GM18858 (cell line): Measurements from ENCODE around the gene PXDC1.

Source experiments
- ATAC-seq: cut with Tn5 transposase; IDR thresholded peaks from one replicate; pipeline ENCODE4 v1.9.1; 2021; ENCODE audit not compliant: unreplicated experiment

PXDC1 gene

DNA sequence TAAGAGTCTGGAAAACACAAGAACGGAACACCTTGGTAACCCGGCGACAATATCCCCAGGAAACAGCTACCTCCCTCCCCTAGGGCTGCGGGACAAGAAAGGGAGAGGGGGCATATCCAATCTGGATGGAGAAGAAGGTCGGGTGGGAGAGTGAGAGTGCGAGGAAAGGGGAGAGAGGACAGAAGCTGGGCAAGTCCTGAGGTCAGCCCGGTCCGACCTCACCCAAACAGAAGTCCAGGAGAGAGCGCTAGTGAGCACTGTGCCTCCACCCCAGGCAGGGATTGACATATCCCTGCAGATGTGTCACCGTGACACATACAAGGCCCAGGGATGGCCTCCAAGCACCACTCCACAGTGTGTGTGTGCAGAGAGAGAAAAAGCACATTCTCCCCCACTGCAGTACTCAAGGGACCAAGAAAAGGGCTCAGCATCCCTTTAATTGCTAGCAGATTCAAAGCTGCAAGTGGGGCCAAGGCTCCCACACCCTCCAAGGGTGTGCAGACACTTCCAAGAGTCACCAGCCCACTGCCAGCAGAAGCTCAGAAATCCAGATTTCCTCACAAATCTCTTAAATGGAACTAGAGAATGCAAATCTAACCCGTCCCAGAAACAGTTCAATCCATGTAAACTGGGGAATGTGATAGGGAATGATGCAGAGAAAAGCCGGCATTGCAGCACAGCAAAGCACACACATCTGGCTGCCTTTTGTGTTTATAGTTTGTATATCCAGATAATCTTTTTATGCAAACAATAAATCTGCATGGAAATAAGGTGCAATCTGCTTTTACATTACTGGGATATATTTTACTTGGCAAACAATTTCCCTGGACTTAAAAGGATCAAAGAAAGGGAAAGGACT, 3.1 kb downstream of the PXDC1 start:
- no peak for ATAC-seq

DNA sequence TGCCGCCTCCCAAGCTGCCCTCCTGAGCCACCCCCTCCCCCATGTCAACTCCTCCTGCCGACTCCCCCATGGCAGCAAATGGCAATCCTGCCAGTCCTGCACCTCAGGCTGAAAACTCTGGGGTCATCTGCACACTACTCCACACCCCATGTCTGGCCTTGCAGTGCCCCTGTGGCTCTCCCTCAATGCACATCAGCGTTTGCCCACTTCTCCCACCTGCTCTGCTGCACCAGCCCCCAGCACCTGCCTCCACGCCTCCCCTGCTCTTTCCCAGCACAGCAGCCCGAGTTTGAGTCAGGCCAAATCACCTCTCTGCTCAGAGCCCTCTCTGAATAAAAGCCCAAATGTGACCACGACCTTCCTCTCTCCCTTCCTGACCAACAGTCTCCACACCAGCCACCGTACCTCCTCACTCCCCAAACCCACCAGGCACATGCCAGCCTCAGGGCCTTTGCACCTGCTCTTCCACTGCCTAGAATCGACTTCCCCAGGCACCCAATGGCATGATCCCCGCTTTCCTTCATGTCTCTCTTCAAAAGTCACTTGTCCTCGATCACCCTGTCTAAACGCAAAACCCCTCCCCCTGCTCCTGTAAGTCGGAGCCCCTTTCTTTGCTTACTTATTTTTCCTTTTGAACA, 4.3 kb downstream of the PXDC1 start:
- no peak for ATAC-seq

DNA sequence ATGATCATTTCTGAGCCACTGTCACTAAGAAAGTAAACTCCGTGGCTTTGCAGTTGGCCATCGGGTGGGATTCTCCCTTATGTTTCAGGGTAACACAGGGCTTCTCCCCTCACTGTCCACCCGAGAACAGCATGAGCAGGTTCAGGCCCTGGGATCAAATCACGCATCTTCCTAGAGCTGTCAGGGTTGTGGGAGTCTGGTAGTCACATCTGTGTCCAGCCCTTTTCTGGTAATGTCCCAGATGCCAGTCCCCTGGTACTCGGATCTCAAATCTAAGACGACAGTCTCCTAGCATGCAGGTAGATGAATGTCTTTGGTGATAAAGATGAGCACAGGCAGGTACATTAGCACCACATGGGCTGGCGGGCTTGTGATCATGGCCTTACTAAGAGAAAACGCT, 4.8 kb downstream of the PXDC1 start:
- no peak for ATAC-seq

DNA sequence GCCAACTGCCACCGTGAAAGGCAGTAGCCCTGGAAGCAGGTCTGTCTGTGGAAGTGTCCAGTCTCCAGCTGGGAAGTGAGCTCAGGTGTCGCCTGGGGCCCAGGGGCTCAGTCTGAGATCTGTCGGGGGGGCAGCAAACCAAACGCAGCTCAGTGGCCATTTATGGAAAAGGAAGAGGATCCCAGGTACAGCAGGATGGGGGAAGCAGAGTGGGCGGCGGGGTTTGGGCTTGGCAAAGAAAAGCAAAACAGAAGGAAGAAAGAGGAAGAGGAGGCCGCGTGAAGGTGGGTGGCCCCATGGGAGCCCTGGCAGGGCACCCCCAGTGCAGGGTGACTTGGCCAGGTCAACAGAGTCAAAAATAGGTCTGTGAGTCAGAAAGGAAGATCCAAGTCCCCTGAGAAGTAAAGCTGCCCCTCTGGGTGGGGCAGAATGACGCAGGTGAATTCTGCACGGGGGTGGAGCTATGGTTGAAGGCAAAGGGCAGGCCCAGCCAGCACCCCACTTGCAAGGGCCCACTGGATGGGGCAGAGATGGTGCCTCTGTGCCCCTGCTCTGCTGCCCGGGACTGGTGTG, 5.3 kb downstream of the PXDC1 start:
- peak; percentile 41 for ATAC-seq

DNA sequence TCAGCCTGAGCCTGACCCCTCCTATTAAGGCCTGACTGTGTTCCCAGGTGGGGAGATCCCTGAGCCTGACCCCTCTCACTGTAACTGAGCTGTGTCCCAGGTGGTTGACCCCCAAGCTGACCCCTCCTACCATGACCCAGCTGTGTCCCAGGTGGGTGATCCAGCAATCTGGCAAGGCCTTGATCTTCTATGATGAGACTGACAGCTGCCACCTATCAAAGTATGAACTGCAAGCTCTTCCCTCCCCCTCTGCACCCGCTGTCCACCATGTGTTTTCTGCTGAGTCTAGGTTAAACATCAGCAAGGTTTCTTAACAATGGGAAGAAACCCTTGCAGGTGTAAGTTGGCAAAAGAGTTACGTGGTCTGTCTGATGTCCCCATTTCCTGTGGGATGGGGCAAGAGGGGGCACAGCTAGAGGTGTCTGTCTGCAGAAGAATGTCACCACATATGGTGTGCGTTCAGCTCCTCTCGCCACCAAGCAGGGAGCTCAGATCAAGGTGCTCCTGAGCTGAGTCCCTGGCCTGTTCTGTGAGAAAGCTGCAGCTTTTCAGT, 5.9 kb downstream of the PXDC1 start:
- ATAC-seq = no peak

DNA sequence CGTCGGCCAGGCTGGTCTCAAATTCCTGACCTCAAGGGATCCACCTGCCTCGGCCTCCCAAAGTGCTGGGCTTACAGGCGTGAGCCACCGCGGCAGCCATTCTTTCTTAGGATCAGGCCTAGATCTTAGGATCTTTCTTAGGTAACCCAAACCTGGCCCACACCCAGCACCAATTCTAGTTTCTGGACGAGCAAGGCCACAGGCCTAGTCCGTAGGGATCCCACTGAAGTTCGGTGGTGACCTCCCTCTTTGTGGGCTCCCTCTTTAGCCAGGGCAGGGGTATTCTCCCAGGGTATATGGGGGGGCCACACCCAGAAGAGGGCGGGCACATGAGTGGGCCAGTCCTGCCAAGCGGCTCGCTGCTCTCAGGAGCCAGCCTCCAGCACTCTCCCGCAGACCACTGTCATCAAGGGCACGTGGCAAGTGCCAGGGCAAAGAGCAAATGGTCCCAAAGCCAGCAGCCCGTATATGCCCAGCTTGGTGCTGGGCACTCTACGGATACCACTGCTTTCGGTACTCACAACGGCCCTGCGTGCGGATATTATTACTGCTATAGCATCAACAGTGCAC, 6.5 kb downstream of the PXDC1 start:
- no peak for ATAC-seq

DNA sequence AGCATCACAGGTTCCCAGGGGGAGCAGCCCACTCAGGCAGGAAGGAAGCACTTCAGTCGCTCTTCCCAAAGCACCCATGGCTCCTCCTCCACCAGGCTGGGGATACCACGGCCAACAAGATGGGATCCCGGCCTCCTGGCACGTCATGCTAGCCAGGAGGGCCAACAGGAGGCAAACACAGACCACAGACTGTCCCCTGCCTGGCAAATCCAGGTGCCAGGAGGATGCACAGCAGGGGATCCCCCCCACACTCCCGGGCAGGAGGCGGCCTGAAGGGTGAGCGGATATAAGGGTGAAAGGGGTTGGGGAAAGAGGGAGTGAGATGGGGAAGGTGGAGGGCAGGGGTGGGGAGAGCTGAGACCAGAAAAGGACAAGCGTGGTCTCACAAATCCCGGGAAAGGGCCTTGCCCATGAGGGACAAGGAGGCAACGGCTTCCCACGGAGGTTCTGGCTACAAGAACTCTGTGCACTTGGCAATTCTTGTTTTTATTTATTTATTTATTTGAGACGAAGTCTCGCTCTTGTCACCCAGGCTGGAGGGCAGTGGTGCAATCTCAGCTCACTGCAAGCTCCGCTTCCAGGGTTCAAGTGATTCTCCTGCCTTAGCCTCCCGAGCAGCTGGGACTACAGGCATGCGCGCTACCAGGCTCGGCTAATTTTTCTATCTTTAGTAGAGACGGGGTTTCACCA, 7.2 kb downstream of the PXDC1 start:
- ATAC-seq = no peak

DNA sequence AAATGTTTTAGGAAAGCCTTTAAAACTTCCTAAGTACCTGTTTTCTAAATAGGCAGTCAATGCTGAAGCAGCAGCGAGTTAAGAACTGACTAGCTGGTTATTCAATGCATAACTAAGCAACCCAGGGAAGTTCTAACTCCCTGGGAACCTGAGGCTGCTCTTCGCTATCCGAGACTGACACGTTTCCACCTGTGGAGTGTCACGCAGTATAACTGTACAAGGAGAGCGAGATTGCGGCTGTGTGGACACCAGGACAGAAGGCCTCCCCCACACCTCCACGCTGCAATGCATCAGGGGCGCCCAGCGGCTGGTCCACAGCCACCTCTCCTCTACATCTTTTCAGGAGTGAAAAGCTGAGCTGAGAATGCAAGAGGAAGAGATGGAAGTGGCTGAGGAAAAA, 8.0 kb downstream of the PXDC1 start:
- no peak for ATAC-seq

DNA sequence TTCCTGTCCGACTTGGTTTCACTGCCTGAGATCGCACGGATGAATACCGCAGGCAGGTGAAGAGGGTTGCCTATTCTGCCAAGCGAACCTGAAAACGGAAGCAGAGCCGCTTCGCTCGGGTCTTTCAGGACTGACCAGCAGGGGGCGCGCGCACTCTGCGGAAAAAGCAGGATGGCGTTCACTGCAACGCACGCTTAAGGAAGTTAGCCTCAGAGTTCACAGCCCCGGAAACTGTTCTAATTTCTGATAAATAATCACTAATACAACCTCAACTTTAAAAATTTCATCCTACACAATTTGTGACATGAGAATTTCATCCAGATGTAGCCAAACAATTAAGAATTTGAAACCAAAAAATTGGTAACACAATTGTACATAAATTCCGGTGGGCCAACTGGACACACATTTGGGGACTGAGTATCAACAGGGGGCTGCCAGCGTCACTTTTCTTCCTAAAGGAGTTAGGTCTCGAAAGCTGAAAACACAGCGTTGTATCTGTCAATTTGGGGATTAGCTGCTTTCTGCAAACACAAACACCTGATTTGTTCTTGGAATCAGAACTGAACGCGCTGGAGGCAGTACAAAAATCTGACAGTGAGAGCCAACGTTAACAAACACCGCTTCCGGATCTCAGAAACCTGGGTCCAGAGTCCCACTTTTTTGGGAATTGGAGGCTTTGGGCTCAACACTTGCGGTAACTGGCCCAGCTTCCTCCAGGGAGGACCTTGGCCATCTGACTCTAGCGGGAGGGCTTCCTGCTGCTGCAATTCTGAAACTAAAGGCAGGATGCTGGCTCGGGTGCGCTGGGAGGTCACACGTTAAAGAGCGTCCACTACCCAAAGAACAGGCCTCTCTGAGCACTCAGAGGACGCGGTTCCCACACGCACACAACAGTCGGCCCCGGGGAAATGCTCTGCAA, 8.8 kb downstream of the PXDC1 start:
- no peak for ATAC-seq

DNA sequence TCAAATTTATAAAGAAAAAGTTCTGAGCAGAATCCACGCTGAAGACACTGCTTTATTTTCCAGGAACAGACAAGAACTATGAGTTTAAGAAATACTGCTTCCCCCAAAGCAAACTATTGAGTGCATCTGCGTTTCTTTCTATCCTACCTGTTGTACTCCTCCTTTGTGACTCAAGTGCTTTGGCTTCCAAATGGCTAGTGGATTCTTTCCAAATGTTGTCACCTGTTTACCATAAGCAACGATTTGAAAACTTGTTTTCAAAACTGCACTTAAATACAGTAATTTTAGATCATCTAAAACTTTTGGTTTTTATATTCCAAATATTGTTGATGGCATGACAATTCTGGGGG, 9.5 kb downstream of the PXDC1 start:
- ATAC-seq = no peak

DNA sequence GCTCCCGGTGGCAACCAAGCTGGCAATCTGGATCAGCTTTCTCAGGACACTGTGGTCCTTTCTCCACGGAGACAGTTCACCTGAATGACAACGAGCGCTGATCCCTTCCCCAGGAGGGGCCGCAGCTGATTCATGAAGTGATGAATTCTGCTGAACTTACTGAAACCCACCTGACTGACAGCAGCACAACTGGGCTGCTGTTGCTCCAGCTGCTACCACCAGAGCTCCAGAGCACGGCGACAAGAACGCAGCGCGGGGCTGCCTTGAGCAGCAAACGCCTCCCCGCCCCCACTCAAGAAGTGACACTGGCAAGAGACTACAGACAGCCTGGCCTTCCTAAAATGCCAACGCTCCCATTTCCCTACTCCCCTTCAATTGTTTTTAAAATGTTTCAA, 10.0 kb downstream of the PXDC1 start:
- ATAC-seq = no peak

DNA sequence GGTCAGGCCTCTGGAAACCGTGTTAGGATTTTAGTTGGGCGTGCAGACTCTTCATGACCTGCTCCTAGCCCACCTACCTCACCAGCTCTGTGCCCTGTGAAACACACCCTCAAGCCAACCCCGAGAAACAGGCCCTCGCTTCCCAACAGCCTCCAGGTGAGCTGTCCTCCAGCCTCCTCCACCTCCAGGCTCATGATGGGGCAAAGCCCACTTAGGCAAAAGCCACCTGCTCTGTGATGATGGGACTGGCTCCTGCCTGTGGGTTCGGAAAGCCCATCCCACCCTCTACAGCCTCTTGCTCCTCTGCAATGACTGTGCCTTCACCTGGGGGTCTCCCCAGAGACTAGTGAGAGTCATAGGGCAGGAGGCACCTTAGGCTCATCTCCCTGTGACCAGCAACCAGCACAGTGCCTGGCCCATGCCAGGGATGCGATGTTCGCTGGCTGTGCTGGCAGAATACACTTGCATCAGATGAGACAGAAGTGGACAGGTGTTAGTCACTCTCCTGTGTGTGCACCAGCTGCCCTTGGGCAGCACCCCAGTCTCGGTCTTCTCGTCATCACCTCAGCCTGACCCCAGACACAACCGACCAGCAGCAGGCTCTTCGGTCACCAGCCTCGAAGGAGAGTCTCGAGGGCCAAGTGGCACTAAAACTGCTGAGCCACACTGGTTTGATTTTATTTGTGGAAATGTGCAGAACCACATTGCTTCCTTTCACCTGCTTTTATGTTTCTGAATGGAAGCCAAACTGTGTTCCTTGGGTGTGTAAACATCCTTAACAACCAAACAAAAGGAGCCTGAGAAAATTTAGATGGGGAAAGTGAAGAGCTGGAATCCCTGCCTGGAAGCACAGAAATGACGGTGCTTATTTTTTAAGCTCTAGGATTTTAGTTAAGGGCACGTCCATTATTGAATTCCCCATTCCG, 10.7 kb downstream of the PXDC1 start:
- no peak for ATAC-seq

DNA sequence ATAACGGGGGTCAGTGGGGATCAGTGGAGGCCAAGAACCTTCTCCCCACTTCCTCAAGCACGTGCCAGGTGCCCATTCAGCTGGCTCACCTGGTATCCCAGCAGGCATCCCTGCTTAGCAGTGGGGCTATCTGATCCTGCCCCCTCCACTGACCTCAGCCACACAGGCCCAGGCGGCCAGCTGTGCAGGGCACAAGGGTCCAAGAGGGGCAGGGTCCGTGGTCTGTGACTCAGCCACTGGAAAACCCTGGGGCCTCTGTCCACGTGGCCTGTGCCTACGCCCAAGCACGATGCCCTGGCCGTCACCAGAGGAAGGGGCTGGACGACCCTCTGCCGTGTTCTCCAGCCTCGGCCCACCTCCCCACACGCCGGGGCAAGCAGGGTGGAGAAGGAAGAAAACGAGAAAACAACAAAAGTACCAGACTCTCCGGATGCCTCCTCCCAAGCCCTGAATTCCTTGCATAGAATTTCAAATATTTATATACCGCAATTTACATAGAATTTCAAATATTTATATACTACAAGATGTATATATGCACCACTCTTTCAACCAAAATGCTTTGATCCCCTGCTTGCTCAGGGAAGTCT, 12.1 kb downstream of the PXDC1 start:
- no peak for ATAC-seq

DNA sequence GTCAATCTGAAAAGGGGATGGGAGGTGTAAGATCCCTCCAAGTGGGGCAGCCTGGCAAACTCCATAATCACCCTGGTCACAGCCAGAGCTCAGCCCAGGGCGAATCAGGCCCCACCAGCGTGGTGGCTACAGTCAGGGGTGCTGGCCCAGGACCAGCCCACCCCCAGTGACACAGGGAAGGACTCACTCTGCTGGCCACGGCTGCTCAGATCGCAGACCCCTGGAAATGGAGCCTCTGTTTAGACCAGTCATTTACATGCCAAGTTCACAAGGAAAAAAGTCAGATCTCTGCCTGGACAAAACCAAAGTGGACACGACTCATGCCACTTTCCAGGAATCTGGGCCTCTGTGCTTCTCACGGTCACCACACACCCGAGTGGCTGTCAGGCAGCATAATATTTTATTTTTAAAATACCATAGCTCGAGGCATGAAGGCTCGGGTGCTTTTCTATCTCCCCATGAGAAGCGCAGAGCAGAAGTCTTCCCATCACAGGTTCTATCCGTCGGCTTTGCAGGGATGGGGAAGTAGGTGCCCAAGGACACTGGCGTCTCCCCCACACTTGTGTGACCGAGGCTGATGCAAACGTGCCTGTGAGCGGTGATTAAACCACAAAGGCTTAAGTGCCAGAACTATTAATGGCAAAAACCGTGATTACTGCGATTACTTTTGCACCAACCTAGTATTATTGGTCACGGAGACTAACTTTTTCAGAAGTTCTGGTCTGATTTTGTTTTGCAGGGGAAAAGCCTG, 13.0 kb downstream of the PXDC1 start:
- no peak for ATAC-seq

DNA sequence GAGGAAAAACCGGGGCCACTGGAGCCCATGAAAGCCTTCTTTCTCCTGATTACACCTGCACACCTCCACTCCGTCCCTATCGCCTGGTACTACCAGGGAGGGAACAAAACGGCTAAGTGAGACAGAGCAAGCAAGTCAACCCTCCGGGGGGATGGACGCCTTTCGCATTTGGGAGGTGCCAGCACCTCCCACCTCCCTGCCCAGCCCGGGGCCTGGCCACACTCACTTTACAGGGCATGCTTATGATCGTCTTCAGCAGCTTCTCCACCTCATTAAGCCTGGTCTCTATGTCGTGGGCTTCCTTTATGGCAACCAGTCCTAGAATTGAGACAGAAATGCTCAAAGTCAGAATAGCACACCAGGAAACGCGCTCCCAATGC, 13.7 kb downstream of the PXDC1 start:
- ATAC-seq = no peak

DNA sequence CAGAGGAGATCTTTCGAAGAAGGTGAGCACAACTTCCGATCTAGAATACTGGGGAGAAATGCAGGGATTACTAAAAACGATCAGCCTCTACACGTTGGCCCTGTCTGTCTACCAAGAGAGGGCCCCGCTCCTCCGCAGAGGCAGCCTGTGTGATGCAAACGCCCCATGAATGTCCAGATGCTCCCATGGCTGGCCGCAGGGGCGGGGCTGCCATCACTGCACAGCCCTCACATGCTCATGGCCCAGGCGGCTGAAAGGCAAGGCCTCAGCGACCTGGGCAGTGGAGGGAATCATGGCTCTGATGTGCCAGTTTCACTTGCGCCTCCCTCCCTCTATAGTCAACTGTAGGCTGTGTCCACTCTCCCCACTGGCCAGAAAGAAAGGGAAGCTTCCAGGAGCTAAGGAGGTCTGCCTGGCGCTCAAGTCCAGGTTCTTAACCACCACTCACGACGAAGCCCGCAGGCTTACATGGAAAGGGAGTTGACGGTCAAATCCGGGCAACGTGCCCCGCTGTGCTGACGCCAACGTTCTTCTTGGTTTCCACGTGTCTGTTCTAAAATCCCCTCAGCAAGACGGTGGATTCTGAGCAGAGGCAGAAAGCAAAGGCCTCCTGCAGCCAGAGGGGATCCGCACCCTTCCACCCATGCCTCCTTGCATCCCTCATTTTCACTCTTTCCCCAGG, 14.2 kb downstream of the PXDC1 start:
- no peak for ATAC-seq

DNA sequence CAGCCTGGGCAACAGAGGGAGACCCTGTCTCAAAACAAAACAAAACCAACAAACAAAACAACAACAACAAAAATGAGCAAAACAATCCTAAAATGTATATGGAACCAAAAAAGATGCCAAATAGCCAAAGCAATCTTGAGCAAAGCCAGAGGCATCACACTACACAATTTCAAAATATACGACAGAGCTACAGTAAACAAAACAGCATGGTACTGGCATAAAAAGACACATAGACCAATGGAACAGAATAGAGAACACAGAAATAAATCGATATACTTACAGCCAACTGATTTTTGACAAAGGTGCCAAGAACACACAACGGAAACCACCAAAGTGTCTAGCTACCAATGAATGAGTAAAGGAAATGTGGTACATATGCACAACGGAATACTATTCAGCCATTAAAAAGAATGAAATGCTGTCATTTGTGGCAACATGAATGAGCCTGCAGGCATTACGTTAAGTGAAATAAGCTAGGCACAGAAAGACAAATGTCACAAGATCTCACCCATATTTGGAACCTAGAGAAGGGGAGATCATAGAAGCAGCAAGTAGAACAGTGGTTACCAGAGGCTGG, 16.4 kb downstream of the PXDC1 start:
- ATAC-seq = no peak
